KBM-7 (cell line): ENCODE results near the gene RPTOR.
A peak's percentile ranks its signal among the peaks of the same experiment; 100 is the strongest.

Experiments
- DNase-seq: peaks from one replicate; pipeline ENCODE4 v3.0.0-alpha.2; 2015
- in situ Hi-C: fragments of 300-500 bp; cut with MboI; formaldehyde crosslinking; loops from 2 replicates; pipeline ENCODE4 v1.14.3; 2020; ENCODE audit warnings: low sequenced_read_pairs, low pct_unique_long_range_greater_than_20kb, mixed read lengths

Gene RPTOR

DNA sequence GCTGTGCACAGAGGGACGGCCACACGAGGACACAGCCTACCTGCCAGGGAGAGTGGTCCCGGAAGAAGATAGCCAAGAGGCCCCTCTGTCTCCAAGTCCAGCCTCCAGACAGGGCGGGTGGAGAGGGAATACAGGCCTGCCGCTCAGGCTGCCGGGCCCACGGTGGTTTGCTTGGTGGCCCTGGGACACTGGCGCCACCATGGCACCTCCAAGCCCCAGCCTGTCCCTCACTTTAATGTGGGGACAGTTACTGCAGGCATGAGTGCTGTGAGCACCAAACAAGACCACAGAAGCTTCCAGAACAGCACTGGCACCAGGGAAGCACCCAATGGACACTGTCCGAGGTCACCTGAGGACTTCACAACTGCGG, 425.0 kb downstream of the RPTOR start:
- no peak for DNase-seq
- in situ Hi-C loops: loop anchor here (10.0 kb wide), 1 partner anchor 545 kb away; no protein-coding TSS in a partner anchor

GRCh38 chr17:80970044-80970761, 425.6 kb downstream of the RPTOR start:
- peak; percentile 37 for DNase-seq
- in situ Hi-C loops: loop anchor here (10.0 kb wide), 1 partner anchor 545 kb away; no protein-coding TSS in a partner anchor

GRCh38 chr17:80970762-80971703, 426.4 kb downstream of the RPTOR start:
- in situ Hi-C loops: loop anchor here (10.0 kb wide), 1 partner anchor 546 kb away; no protein-coding TSS in a partner anchor

GRCh38 chr17:80971704-80972304, 427.2 kb downstream of the RPTOR start:
- in situ Hi-C loops: loop anchor here (10.0 kb wide), 1 partner anchor 547 kb away; no protein-coding TSS in a partner anchor
- no peak for DNase-seq

More at GRCh38 chr17:80970762-80971703, 426.4 kb downstream of the RPTOR start:
- no peak for DNase-seq

DNA sequence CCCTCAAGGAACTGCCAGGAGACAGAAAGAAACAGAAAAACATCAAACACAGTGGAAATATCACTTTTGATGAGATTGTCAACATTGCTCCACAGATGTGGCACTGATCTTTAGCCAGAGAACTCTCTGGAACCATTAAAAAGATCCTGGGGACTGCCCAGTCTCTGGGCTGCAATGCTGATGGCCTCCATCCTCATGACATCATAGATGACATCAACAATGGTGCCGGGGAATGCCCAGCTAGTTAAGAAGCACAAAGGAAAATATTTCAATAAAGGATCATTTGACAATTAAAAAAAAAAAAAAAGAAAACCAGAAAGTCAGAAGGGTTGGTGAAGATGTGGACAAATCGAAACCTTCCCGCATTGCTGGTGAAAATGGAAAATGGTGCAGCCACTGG, 432.1 kb downstream of the RPTOR start:
- in situ Hi-C loops: loop anchor here (10.0 kb wide), 1 partner anchor 552 kb away; no protein-coding TSS in a partner anchor
- no peak for DNase-seq

- in situ Hi-C loops: loop anchor here (10.0 kb wide), 1 partner anchor 552 kb away; no protein-coding TSS in a partner anchor
- no peak for DNase-seq
Measured at GRCh38 chr17:80977172-80977571, 432.5 kb downstream of the RPTOR start.

- in situ Hi-C loops: loop anchor here (10.0 kb wide), 1 partner anchor 554 kb away; no protein-coding TSS in a partner anchor
- no peak for DNase-seq
Measured at GRCh38 chr17:80978499-80979497, 434.2 kb downstream of the RPTOR start.

- in situ Hi-C loops: loop anchor here (10.0 kb wide), 1 partner anchor 555 kb away; no protein-coding TSS in a partner anchor
- DNase-seq: no peak
Measured at GRCh38 chr17:80979547-80980378, 435.1 kb downstream of the RPTOR start.

DNA sequence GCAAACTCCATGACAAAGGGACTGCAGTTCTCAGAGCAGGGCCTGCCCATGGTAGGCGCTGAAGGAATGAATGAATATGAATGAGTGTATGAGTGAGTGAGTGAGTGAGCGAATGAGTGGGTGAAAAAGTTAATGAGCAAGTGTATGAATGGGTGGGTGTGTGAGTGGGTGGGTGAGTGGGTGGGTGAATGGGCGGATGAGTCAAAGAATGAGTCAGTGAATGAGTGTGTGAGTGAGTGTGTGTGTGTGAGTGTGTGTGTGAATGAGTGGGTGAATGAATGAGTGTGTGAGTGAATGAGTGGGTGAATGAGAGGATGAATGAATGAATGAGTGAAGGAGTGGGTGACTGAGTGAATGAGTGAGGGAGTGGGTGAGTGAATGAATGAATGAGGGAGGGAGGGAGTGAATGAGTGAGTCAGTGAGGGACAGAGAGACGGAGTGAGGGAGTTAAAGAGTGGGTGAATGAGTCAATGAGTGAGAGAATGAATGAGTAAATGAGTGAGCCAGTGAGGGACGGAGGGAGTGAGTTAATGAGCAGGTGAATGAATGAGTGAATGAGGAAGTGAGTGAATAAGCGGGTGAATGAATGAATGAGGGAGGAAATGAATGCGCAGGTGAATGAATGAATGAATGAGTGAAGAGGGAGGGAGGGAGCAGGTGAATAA, 435.9 kb downstream of the RPTOR start:
- in situ Hi-C loops: no loop called here
- no peak for DNase-seq

DNA sequence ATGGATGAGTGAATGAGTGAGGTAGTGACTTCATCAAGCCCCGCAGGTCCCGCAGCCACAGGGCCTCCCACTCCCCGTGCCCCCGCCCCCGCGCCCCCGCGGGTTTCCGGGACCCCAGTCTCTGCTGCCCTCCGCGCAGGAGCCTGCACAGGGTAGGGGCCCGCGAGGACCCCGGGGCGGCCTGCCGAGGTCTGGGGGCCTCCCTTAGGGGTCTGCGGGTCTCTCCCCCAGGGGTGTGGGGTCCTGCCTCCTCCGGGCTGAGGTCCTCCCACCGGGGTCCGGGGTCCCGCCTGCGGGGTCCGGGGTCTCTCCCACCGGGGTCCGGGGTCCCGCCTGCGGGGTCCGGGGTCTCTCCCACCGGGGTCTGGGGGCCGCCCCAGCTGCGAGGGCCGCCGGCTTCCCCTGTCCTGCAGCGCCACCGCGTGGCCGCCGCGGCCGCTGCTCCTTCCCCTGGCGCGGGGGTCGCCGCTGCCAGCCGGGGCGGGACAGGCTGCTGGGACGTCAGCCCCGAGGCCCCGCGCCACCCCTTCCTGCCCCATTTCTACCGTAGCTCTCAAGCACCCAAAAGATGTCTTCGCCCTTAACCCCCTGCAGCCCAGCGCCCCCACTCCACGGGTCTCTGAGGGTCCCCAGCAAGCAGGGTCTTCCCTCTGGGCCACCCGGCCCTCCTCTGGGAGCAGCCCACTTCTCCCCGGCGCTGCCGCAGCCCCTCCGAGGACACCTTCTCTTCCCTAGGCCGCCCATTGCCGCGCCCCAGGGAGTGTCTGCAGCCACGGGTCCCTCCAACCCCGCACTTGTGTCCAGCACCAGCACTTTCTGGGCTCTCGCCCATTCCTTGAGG, 436.6 kb downstream of the RPTOR start:
- no peak for DNase-seq
- in situ Hi-C loops: no loop called here

GRCh38 chr17:80981929-80982425, 437.3 kb downstream of the RPTOR start:
- in situ Hi-C loops: no loop called here

DNA sequence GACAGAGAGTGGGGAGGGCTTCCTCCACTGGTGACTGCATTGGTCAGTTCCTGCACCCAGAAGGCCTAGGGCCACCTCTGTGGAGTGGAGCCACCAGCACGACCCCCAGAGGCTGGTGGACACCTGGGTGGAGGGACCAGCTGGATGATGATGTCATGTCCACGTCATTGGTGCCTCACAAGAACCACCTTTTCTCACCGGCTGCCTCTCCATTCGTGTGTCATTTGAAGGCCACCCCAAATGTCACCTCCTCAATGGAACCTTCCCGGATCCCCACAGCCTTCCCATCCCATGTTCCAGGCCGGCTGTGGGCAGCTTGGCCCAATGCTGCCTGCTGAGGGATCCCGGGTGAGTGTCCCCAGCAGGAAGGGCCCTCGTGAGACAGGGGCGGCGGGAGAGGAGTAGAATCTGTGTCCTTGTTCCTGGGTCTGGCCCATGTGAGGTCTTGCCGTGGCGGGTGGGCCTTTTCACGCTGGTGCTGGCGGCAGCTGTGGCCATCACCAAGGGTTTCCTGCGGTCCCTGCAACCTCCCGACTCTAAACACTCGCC, 437.9 kb downstream of the RPTOR start:
- DNase-seq: no peak
- in situ Hi-C loops: no loop called here

More at GRCh38 chr17:80981929-80982425, 437.3 kb downstream of the RPTOR start:
- DNase-seq: no peak

GRCh38 chr17:80983545-80983944, 438.9 kb downstream of the RPTOR start:
- in situ Hi-C loops: no loop called here

GRCh38 chr17:80984749-80985148, 440.1 kb downstream of the RPTOR start:
- DNase-seq: no peak
- in situ Hi-C loops: no loop called here

More at GRCh38 chr17:80983545-80983944, 438.9 kb downstream of the RPTOR start:
- DNase-seq: no peak

GRCh38 chr17:80986046-80986445, 441.4 kb downstream of the RPTOR start:
- in situ Hi-C loops: no loop called here
- DNase-seq: no peak
